ENCODE measurements around the gene STEAP1. TPM values are rescaled to one million over a fixed set of nuclear protein-coding genes. Genes with fewer than 3 reads are reported as not detected.

The STEAP1 gene
- total RNA-seq, 4 donors from 2014 or later = 2.9 to 14.6 (median 8.8) TPM

GRCh38 chr7:90163534-90163933 is 9.3 kb downstream of the STEAP1 start:
- DNase-seq (ENCODE audit: extremely low spot score) = no peak
- WGBS = 91% methylated on average over 5 of the region's 5 CpGs
- intact Hi-C loops (cut with DNase I) = no loop called here

GRCh38 chr7:90165724-90166123 is 11.5 kb downstream of the STEAP1 start:
- no peak overlapping the region for H3K4me3 ChIP-seq
- H3K27ac ChIP-seq (replicated peaks in 1 of 4) = no peak overlapping the region
- H3K9me3 ChIP-seq = no peaks in the 10 kb centered on the region
- no peak for DNase-seq (ENCODE audit: extremely low spot score)
- TF ChIP-seq CTCF (IDR thresholded peaks at IDR 0.05) = no peak
- no peak for TF ChIP-seq EP300 (IDR thresholded peaks at IDR 0.05)
- no peak for TF ChIP-seq POLR2AphosphoS5 (IDR thresholded peaks at IDR 0.05)
- TF ChIP-seq POLR2A (IDR thresholded peaks at IDR 0.05; ENCODE audit: low read depth) = no peak
- H3K36me3 ChIP-seq = no peaks in the 10 kb centered on the region
- 97% methylated on average over 2 of the region's 2 CpGs for WGBS
- no peaks in the 10 kb centered on the region for H3K4me1 ChIP-seq
- no peaks in the 10 kb centered on the region for H3K27me3 ChIP-seq
- intact Hi-C loops (cut with DNase I) = no loop called here

More at GRCh38 chr7:90163534-90163933, 9.3 kb downstream of the STEAP1 start:
- H3K27me3 ChIP-seq = no peaks in the 10 kb centered on the region
- TF ChIP-seq CTCF (IDR thresholded peaks at IDR 0.05) = no peak
- no peak overlapping the region for H3K27ac ChIP-seq (replicated peaks in 1 of 4)
- no peaks in the 10 kb centered on the region for H3K4me1 ChIP-seq
- no peak overlapping the region for H3K4me3 ChIP-seq
- H3K36me3 ChIP-seq = no peaks in the 10 kb centered on the region
- no peaks in the 10 kb centered on the region for H3K9me3 ChIP-seq

GRCh38 chr7:90166153-90166552 is 11.9 kb downstream of the STEAP1 start:
- Histone ChIP-seq H3K4me3 (no peak overlapping the region), H3K4me1 (no peaks in the 10 kb centered on the region), H3K27me3 (no peaks in the 10 kb centered on the region), H3K27ac (replicated peaks in 1 of 4) (no peak overlapping the region), H3K36me3 (no peaks in the 10 kb centered on the region), H3K9me3 (no peaks in the 10 kb centered on the region)
- TF ChIP-seq EP300 (IDR thresholded peaks at IDR 0.05) (no peak), POLR2AphosphoS5 (IDR thresholded peaks at IDR 0.05) (no peak), CTCF (IDR thresholded peaks at IDR 0.05) (no peak), POLR2A (IDR thresholded peaks at IDR 0.05; ENCODE audit: low read depth) (no peak)
- intact Hi-C loops (cut with DNase I) = no loop called here
- 93% methylated on average over 3 of the region's 3 CpGs for whole genome bisulfite sequencing
- DNase-seq (ENCODE audit: extremely low spot score) = no peak

- intact Hi-C loops (cut with DNase I) = no loop called here
- WGBS = 72% methylated on average over 4 of the region's 4 CpGs
- DNase-seq (ENCODE audit: extremely low spot score) = no peak
These were observed 13.1 kb downstream of the STEAP1 start for GRCh38 chr7:90167361-90167760.

More at GRCh38 chr7:90167361-90167760, 13.1 kb downstream of the STEAP1 start:
- Histone ChIP-seq H3K27me3 (no peaks in the 10 kb centered on the region), H3K9me3 (no peaks in the 10 kb centered on the region), H3K27ac (replicated peaks in 1 of 4) (no peak overlapping the region), H3K4me1 (no peaks in the 10 kb centered on the region), H3K4me3 (no peak overlapping the region), H3K36me3 (no peaks in the 10 kb centered on the region)
- TF ChIP-seq CTCF (IDR thresholded peaks at IDR 0.05) (no peak), EP300 (IDR thresholded peaks at IDR 0.05) (no peak), POLR2A (IDR thresholded peaks at IDR 0.05; ENCODE audit: low read depth) (no peak), POLR2AphosphoS5 (IDR thresholded peaks at IDR 0.05) (no peak)
